ENCODE measurements around the gene PPP6R3. TPM values are rescaled to one million over a fixed set of nuclear protein-coding genes. Genes with fewer than 3 reads are reported as not detected.

The PPP6R3 gene
- total and polyA plus RNA-seq, 2 of the 8 experiments (the other 6 are each of a cell fraction or from before 2014, with no cell fraction given): 44.6 to 150 TPM

- no peak overlapping the region for H3K14ac ChIP-seq (ENCODE audit: insufficient read length)
Measured at GRCh38 chr11:68545796-68546195, 85.2 kb downstream of the PPP6R3 start.

More at GRCh38 chr11:68545796-68546195, 85.2 kb downstream of the PPP6R3 start:
- H3K18ac ChIP-seq (ENCODE audit: extremely low read depth, low read length): no peak overlapping the region
- H2BK12ac ChIP-seq (ENCODE audit: low read depth, low read length): no peak overlapping the region
- H3K4me2 ChIP-seq (ENCODE audit: insufficient read depth in 1 of 2, low read depth in 2 of 2, low read length in 2 of 2): no peak overlapping the region
- H3K4ac ChIP-seq (replicated peaks; ENCODE audit: insufficient read length, low read depth, low read length): no peak overlapping the region
- no peak overlapping the region for H2BK5ac ChIP-seq (ENCODE audit: low read depth, low read length)
- H3K4me1 ChIP-seq (replicated peaks in 1 of 4; ENCODE audit: control insufficient read depth in 3 of 4, insufficient read depth in 4 of 4, low read length in 3 of 4): peaks cover 5 to 12% (median 7%) of the 10 kb centered on the region in 4 experiments
- no peak overlapping the region for H2AK5ac ChIP-seq (ENCODE audit: low read depth, low read length)
- peaks cover 26% of the 10 kb centered on the region for H3K79me1 ChIP-seq (ENCODE audit: low read depth, low read length)
- no peak overlapping the region for H3K9ac ChIP-seq (replicated peaks in 1 of 4; ENCODE audit: extremely low read depth in 1 of 4, low read depth in 3 of 4, low read length in 3 of 4)
- peaks cover 7 to 57% (median 16%) of the 10 kb centered on the region in 4 experiments for H3K36me3 ChIP-seq (ENCODE audit: control insufficient read depth in 2 of 4, insufficient read depth in 4 of 4, low read length in 3 of 4)
- no peak overlapping the region for H3K4me3 ChIP-seq (ENCODE audit: extremely low read depth in 1 of 4, insufficient read depth in 2 of 4, low read depth in 3 of 4, low read length in 4 of 4)
- H3K9me3 ChIP-seq (ENCODE audit: insufficient read depth in 2 of 2, low read depth in 1 of 2, low read length in 1 of 2): no peaks in the 10 kb centered on the region
- no peak overlapping the region for H4K5ac ChIP-seq (ENCODE audit: insufficient read length, low read depth, low read length)
- H3K27me3 ChIP-seq (replicated peaks in 1 of 4; ENCODE audit: control insufficient read depth in 3 of 4, extremely low read depth in 1 of 4, insufficient read depth in 3 of 4, low read length in 3 of 4): no peaks in the 10 kb centered on the region
- H3K23ac ChIP-seq (ENCODE audit: insufficient read length): no peak overlapping the region
- ChIA-PET POLR2A (ENCODE audit: partially characterized antibody) (interaction anchor here (0.8 to 1.8 kb wide), 4 partner anchors 12 to 26 kb away, joined by 3 to 7 read pairs (median 4); no protein-coding TSS in a partner anchor), CTCF (ENCODE audit: partially characterized antibody) (interaction anchor here (0.9 to 1.1 kb wide), 3 partner anchors 37 to 144 kb away, joined by 3 read pairs; no protein-coding TSS in a partner anchor)
- no peak overlapping the region for H2BK15ac ChIP-seq (ENCODE audit: low read length)
- H3K23me2 ChIP-seq (ENCODE audit: low read depth, low read length): no peaks in the 10 kb centered on the region
- no peak overlapping the region for H2BK20ac ChIP-seq (ENCODE audit: low read length)
- no peak overlapping the region for H4K91ac ChIP-seq (replicated peaks; ENCODE audit: insufficient read length, low read length)
- H3K27ac ChIP-seq (ENCODE audit: low read depth, low read length): no peak overlapping the region
- H4K8ac ChIP-seq (ENCODE audit: extremely low read depth, insufficient read depth, low read length): no peak overlapping the region
- DNase-seq (ENCODE audit: low read depth in 1 of 2, low spot score in 2 of 2): no peak
- no peak for FAIRE-seq
- peaks cover 0 to 89% of the 10 kb centered on the region in 2 experiments; a peak in 3 of 4 replicates for H3K79me2 ChIP-seq (ENCODE audit: control insufficient read depth in 1 of 2, insufficient read depth in 2 of 2, low read length in 2 of 2)
- no peak for TF ChIP-seq HDAC6 (IDR thresholded peaks at IDR 0.05; ENCODE audit: low read depth, low read length)
- TF ChIP-seq SP2 (IDR thresholded peaks at IDR 0.05; ENCODE audit: low read length): no peak
- no peak for TF ChIP-seq TBP (IDR thresholded peaks at IDR 0.05; ENCODE audit: low read depth, low read length)
- no peak for TF ChIP-seq SIX5 (IDR thresholded peaks at IDR 0.05; ENCODE audit: low read depth, low read length)
- no peak for TF ChIP-seq CREB1 (IDR thresholded peaks at IDR 0.05)
- no peak for TF ChIP-seq JUN (IDR thresholded peaks at IDR 0.05; ENCODE audit: low read depth, low read length)
- no peak for TF ChIP-seq ATF3 (IDR thresholded peaks at IDR 0.05; ENCODE audit: insufficient read depth, low read depth, low read length)
- no peak for TF ChIP-seq NANOG (IDR thresholded peaks at IDR 0.05; ENCODE audit: insufficient read depth, low read depth, low read length, poor library complexity, severe bottlenecking)
- no peak for TF ChIP-seq SIRT6 (IDR thresholded peaks at IDR 0.05; ENCODE audit: low read length)
- H4K20me1 ChIP-seq (replicated peaks in 1 of 2; ENCODE audit: control insufficient read depth in 1 of 2, insufficient read depth in 2 of 2, low read length in 2 of 2): peaks cover 2 to 23% of the 10 kb centered on the region in 2 experiments
- WGBS, 2 experiments (ENCODE audit: extremely low coverage in 1 of 2, insufficient coverage in 1 of 2, insufficient read length in 1 of 2, insufficient replicate concordance in 2 of 2, low coverage in 1 of 2, low lambda C conversion rate in 2 of 2, missing lambda C conversion rate in 1 of 2): 89% methylated on average over 1 of the region's 1 CpG; no CpG with 5 or more reads in 1 of the 2 experiments
- H2AFZ ChIP-seq (ENCODE audit: low read length): no peak overlapping the region
- H3K56ac ChIP-seq (replicated peaks; ENCODE audit: insufficient read length, low read depth, low read length): no peak overlapping the region
- H2BK120ac ChIP-seq (replicated peaks; ENCODE audit: low read depth, low read length): no peak overlapping the region
